GM18498 (cell line): ENCODE data around the gene MIF.
A peak's percentile ranks its signal among the peaks of the same experiment; 100 is the strongest.
"Not testable (repeated sequence)": the region's sequence is repeated elsewhere in the genome, so short reads cannot be mapped to it uniquely, and the experiment has no call there.

Source experiments
- ATAC-seq: cut with Tn5 transposase; IDR thresholded peaks from one replicate; pipeline ENCODE4 v1.9.1; 2021; ENCODE audit warnings: mild to moderate bottlenecking, moderate library complexity; ENCODE audit not compliant: unreplicated experiment

MIF gene

GRCh38 chr22:23893945-23894709, at the start of gene MIF:
MIF (plus strand) TSS chr22:23894383; CDS start chr22:23894475, 92 bp downstream.
- peak; percentile 86 for ATAC-seq

DNA sequence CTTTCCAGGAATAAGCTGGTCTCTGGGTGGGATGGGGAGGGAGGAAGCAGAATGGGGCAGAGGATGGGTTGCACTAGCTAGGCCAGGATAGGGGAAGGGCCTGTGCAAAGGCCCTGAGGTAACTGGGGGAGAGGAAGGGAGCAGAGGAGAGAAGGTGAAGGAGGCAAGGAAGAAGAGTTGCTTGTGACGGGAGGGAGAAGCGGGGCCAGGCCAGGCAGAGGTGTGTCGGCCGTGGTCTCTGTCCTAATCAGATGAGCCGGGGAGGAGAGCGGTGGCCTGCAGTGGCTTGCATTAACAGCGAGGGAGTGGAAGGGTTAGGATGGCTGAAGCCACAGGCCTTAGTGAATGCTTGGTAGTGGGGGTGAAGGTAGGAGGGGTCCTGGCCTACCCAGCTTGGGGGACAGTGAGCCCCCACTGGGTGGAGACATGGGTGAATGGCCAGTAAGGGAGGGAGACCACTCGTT, 49.4 kb upstream of the MIF start:
- peak; percentile 1 for ATAC-seq

GRCh38 chr22:23845265-23846080, 48.7 kb upstream of the MIF start:
- no peak for ATAC-seq

DNA sequence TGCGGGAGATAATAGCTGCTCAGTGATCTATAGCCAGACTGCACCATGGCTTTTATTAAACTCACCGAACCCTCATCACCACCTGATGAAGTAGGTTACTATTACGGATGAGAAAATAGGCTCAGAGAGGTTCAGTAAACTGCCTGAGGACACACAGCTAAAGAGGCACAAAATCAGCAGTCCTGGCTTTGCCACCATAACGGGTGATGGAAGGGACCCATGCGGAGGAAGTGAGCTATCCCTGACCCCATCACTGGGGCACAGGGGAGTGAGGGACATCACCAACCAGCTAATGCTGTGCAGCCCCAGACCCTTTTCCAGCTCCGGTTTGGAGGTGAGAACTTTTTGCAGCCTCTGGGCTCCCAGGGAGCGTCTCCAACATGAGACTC, 48.1 kb upstream of the MIF start:
- ATAC-seq, result no peak

DNA sequence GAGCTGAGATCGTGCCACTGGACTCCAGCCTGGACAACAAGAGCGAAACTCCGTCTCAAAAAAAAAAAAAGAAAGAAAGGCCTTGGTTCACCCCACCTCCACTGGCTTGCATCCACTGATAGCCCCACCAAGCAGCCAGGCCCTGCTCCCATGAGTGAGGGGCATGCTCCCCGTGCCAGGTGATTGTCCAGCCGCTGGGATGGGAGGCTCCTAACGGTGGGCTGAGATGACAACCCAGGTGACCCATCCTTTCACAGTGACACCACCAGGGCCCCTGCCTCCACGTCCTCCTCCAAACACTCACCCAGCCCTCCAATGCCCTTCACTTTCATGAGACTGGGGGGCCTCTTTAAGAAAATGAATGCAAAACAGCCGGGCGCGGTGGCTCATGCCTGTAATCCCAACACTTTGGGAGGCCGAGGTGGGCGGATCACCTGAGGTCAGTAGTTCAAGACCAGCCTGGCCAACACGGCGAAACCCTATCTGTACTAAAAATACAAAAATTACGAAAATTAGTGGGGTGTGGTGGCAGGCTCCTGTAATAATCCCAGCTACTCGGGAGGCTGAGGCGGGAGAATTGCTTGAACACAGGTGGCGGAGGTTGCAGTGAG, 46.8 kb upstream of the MIF start:
- ATAC-seq, result no peak

GRCh38 chr22:23847991-23848864, 46.0 kb upstream of the MIF start:
- no peak for ATAC-seq

- peak; percentile 58 for ATAC-seq
These were observed 44.9 kb upstream of the MIF start for GRCh38 chr22:23849009-23850006.

GRCh38 chr22:23850136-23850611, 44.0 kb upstream of the MIF start:
- ATAC-seq, result peak; percentile 57

GRCh38 chr22:23856721-23857605, 37.2 kb upstream of the MIF start:
- ATAC-seq, result peak; percentile 39

GRCh38 chr22:23857606-23858483, 36.3 kb upstream of the MIF start, which contains the start of gene SLC2A11:
SLC2A11 (plus strand) TSS chr22:23857875; CDS start chr22:23858000, 125 bp downstream.
- peak; percentile 95 for ATAC-seq

- no peak for ATAC-seq
These were observed 35.7 kb upstream of the MIF start for GRCh38 chr22:23858484-23858815.

GRCh38 chr22:23859201-23859600, 35.0 kb upstream of the MIF start:
- no peak for ATAC-seq

- ATAC-seq, result not testable (repeated sequence)
These were observed 34.0 kb upstream of the MIF start for GRCh38 chr22:23860187-23860586.

GRCh38 chr22:23862103-23862502, 32.1 kb upstream of the MIF start:
- no peak for ATAC-seq

GRCh38 chr22:23864499-23865154, 29.6 kb upstream of the MIF start:
- not testable (repeated sequence) for ATAC-seq

- no peak for ATAC-seq
These were observed 25.6 kb upstream of the MIF start for GRCh38 chr22:23868580-23868979.

DNA sequence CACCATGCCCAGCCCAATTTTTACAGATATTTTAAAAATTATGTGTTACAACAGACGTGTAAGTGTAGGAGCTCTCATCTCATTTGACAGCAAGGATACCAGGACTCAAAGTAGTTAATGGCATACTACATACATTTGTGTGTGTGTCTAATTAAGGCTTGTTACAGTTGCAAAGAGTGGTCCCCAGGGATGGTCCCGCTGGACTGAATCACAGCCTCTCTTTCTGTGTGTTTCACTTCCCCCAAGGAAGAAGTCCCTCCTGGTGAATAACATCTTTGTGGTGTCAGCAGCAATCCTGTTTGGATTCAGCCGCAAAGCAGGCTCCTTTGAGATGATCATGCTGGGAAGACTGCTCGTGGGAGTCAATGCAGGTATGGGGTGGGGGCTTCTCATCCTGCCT, 19.3 kb upstream of the MIF start:
- ATAC-seq, result no peak
